SIG-M5 treated with dmso at 0.1 percent for 504 hours (cell line): ENCODE data around the gene HESX1.

ENCODE experiments used
- DNase-seq: peaks from one replicate; lab custom pipeline; 2025; ENCODE audit not compliant: unreplicated experiment; lab: John Stamatoyannopoulos, UW

HESX1 gene

DNA sequence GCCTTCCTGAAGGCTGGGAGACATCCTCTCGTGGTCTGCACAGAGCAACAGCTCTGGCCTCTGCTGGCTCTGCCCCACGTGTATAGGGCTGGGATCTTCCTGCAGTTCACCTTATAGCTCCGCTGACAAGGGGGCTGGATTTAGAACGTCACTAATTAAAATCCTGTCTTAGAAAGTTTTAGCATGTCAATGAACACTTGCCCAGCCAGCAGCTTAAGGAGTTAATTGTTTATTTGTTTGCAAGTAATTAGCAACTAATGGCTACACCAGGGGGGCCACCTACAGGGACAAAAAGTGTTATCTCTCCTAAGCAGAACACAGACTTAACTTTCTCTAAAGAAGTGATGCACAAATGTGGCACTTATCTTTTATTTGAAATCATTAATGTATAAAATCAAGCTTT is at the start of gene HESX1:
Gene HESX1, minus strand, starts transcription at position 84 of the 403 bp plus-strand sequence. Its CDS starts 60 bp downstream, at position 24.
- DNase-seq = no peak

GRCh38 chr3:57244946-57245345 is 45.2 kb upstream of the HESX1 start:
- no peak for DNase-seq

GRCh38 chr3:57234613-57235575 is 35.1 kb upstream of the HESX1 start:
- no peak for DNase-seq

GRCh38 chr3:57233799-57234198 is 34.0 kb upstream of the HESX1 start:
- DNase-seq = no peak

DNA sequence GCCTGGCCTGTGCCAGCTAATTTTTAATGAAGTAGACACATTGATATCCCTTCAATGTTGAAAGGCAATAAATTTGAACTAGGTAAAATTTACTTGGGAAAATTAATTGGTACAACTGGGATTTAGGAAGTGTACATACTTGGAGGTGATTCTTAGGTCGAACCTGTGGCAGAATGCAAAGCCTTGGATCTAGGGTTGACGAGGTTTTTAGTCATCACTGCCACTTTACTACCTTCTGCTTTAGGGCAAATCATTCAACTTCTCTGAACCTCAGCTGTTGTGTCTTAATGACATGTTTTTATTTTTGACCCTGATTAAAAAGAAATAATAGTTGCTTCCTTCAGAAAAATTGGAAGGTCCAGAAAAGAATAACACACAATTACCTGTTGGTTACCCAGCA is 30.2 kb upstream of the HESX1 start:
- DNase-seq = no peak

DNA sequence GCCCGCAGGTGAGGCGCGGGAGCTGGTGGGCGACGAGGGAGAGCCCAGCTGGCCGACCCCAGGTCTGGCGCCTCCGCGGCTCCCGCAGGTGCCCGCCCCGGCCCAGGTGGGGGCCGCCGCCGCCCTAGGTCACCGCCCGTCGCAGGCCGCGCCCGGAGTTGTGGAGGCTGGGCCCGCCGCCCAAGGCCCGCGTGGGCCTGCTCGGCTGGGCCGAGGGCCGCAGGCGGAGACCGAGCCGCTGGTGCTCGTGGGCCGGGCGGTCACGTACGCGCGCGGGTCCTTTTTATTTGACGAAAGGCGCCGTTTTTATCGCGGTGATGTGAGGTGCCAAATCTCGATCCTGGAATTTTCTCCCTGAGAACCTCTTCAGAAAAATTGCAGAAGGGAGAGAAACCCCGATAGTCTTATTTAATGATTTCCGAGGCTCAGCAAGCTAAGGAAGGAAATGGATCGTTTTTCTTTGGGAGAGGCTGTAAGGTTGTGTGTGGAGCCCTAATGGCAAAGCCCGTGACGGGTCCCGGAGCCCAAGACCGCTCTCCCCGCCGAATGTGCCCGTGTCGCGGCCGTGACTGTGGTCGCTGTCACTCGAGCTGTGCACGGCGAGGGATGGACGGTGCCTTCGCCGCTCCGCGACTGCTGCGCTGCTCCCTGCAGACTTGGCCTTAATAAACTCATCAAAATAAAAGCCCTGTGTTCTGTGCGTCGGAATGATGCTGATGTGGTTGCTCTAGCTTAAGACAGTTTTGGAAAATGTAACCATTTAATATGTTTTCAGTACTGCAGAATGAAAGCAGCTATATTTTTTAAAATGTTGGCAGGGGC is 28.4 kb upstream of the HESX1 start:
- DNase-seq = peak; percentile 35

- peak; percentile 85 for DNase-seq
Observed at GRCh38 chr3:57227204-57227929, 27.6 kb upstream of the HESX1 start, which contains the start of gene APPL1. Gene APPL1 (plus strand): TSS chr3:57227729. CDS start chr3:57227884, 155 bp downstream.

GRCh38 chr3:57226176-57226575 is 26.4 kb upstream of the HESX1 start:
- peak; percentile 32 for DNase-seq

- DNase-seq = no peak
Observed at GRCh38 chr3:57224856-57225255, 25.1 kb upstream of the HESX1 start.

GRCh38 chr3:57221883-57222282 is 22.1 kb upstream of the HESX1 start:
- no peak for DNase-seq

DNA sequence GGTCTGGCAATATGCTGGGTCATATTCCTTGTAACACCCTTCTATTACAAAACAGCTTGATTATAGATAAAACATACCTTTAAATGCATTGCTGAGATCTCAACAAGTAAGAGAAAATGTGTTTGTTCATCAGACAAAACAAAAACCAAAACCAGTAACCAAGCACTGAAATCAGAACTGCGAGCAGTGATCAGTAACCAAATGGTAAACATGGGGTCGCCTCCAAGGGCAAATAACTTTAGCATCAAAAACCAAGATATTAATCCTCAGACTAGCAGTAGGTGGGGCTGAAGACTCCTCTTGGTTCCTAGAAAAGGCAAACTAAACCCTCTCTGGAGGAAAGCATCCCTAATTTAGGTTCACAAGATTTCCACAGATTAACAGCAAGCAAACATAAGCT is 6.6 kb upstream of the HESX1 start:
- DNase-seq = no peak

- DNase-seq = no peak
Observed at GRCh38 chr3:57194641-57195040, 5.1 kb downstream of the HESX1 start.

GRCh38 chr3:57192028-57192427 is 7.8 kb downstream of the HESX1 start:
- DNase-seq = no peak

DNA sequence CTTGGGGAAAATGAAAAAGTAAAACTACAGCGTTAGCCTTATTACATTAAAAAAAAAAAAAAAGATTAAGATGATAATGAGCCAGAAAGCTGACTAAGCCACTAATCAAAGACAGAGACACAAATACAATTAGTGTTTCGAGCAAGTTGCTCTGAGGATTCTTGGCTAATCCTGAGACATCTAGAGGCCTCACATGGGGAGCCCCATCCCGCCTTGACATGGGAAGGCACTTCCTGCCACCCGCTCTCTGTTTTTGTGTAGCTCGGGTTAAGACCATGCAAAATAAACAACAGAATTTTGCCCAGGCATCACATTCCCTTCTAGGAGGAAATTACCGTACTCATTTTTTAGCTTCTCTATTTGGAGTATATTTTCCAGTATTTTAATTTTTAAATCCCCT is 15.3 kb downstream of the HESX1 start:
- no peak for DNase-seq

DNA sequence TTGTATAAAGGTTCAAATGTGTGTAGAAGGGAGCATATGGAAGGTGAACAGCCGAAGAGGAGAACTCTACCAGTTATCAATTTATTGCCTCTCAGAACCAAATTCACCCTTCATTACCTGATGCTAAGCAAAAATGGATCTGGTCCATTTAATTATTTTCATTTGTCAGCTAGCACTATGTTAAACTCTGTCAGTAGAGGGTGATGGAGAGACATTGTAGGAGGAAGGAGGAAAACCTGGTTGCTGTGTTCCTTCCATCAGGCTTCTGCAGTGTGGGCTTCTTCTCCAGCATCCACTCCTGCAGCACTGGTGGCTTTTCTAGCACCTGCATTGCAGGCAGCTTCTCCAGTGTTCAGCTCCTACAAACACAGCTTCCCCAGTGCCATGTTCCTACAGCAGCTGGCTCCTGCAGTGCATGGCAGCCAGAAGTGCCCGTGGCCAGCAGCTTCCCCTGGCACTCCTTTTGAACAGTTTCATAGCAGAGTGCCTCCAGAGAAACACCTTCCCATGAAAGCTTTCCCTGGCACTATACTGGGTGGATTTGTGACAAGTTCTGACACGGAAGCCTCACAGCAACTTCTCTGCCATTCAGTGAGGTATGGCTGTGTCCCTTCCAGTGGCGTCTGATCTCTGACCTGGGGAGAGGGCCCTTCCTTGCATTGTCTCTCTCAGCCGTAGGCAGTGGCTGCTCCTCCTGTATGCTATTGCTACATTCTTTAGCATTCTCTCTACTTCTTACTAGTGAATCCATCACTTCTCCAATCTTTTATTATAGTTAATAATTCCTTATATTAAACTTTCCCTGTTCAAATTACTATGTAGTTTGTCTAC is 20.0 kb downstream of the HESX1 start:
- peak; percentile 44 for DNase-seq

- DNase-seq = no peak
Observed at GRCh38 chr3:57176045-57176444, 23.7 kb downstream of the HESX1 start.

DNA sequence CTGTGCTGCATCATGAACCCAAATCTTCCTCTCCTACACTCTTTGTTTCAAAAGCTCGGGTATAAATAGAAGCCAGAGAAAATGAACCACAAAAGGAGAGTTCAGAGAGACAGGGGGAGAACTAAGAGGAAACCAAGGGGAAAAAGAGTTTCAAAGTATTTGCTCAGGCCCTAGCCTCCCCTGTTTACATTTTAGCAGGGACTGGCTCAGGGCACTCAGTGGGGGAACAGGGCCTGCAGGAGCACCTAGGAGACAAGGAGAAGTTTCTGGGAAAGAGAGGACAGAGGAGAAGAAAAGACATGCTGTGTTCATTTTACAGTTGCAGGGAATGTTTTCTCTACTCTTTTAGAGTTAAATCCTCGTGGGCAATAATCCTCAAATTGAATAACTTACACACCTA is 26.1 kb downstream of the HESX1 start:
- peak; percentile 65 for DNase-seq

- no peak for DNase-seq
Observed at GRCh38 chr3:57170946-57171345, 28.8 kb downstream of the HESX1 start.

- DNase-seq = peak; percentile 47
Observed at GRCh38 chr3:57169872-57170623, 29.7 kb downstream of the HESX1 start.
